Measurements from ENCODE around the gene COMP.

The COMP gene

GRCh38 chr19:18803550-18804138, 12.5 kb upstream of the COMP start:
- no peak for DNase-seq

GRCh38 chr19:18802354-18802753, 11.2 kb upstream of the COMP start:
- peak; percentile 18 for DNase-seq

DNA sequence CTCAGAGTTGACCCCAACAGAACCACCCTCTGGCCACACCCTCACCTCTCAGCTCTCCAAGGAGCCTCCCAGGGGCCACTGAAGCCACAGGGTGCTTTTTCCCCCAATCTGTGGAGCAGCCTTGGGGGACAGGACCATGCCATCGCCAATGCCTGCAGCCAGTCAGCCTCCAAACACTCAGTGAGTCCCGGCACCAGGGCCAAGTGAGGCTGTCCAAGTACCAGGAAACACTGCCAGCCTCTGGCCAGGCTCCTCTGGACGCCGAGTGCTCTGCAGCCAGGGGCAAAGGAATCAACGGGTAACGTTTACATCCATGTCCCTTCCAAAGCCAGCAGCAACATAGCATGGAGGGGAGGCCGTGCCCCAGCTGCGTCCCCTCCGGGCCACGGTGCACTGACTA, 9.5 kb upstream of the COMP start:
- DNase-seq = peak; percentile 19

GRCh38 chr19:18800079-18800478, 9.0 kb upstream of the COMP start:
- DNase-seq = no peak

DNA sequence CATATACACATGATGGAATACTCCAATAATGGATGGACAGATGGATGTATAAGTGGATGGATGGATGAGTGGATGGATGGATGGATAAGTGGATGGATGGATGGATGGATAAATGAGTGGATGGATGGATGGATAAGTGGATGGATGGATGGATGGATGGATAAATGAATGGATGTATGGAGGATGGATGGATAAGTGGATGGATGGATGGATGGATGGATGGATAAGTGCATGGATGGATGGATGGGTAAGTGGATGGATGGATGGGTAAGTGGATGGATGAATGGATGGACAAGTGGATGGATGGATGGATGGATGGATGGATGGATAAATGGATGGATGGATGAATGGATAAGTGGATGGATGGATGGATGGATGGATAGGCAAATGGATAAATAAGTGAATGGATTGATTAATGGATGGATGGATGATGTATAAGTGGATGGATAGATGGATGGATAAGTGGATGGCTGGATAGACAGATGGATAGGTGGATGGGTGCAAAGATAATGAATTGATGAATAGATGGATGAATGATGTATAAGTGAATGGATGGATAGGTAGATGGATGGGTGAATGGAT, 8.4 kb upstream of the COMP start:
- no peak for DNase-seq

DNA sequence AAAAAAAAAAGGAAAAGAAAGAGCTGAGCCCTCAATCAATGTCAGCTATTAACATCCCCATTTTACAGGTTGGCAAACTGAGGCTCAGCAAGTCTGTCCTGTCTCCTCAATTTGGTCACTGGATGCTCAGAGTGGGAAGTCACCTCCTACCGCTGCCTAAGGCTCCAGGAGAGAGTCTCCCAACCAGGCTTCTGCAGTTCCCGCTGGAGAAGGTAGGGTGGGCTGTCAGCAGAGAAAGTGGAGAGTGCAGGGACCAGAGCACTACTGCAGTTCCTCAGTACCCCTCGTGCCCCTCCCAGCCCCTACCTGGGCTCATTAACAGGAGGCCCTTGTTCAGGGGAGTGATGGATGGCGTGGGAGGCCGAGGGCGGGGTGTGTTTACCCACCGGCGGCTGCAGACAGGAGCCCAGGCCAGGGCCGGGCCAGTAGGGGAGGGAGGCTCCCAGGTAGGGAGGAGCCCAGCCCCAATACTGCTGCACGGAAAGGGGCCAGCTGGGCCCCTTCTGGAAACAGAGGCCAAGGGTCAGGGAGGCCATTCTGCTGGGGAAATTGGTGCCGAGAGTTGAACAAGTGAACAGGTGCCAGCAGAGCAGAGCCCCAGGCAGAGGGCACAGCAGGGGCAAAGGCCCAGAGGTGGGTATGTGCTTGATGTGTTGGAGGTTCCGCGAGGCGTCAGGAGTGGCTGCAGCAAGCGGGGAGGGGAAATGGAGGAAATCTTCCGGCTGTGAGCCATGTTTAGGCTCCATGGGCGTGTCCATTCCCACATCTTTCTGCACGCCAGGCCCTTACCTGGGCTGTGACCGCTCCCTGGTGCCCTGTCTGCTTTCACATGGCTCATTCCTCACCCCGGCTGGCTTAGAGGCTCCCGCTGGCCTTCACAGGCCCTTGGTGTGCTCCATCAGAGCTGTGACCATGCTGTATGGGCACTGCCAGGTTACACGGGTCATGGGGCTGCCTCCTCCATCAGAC, 7.6 kb upstream of the COMP start:
- DNase-seq = peak; percentile 32

- DNase-seq = peak; percentile 18
Measured at GRCh38 chr19:18796239-18796638, 5.1 kb upstream of the COMP start.

DNA sequence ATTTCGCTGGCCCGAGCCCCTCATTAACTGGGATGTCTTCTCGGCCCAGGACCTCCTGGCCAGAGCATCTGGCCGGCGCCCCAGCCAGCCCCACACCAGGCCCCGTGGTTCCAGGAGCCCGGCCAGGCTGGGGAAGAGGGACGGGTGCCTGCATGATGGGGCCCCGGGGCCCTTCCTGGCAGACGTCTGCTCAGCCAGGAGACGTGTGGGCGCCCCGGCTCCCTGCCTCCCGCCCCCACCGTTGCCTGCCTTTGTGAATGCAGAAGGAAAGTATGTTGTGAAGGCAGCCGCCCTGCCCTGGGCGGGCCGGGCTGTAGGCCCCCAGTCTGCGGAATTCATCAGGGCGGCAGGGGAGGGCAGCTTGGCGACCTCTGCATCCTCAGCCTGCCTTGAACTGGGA, 4.4 kb upstream of the COMP start:
- DNase-seq = peak; percentile 15

GRCh38 chr19:18794692-18795091, 3.6 kb upstream of the COMP start:
- no peak for DNase-seq

DNA sequence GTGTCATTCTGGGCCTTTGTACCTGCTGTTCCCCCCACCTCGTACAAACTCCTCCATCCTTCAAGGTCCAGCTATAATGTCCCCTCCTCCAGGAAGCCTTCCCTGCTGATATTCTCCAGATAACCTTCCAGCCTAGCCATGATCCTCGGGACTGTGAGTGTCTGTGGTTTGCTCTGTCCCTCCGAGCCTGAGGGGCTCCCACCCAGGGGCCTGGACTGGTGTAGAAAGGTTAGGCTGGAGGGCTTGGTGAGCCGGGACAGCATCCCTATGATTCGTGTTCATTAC, 2.9 kb upstream of the COMP start:
- DNase-seq = no peak

DNA sequence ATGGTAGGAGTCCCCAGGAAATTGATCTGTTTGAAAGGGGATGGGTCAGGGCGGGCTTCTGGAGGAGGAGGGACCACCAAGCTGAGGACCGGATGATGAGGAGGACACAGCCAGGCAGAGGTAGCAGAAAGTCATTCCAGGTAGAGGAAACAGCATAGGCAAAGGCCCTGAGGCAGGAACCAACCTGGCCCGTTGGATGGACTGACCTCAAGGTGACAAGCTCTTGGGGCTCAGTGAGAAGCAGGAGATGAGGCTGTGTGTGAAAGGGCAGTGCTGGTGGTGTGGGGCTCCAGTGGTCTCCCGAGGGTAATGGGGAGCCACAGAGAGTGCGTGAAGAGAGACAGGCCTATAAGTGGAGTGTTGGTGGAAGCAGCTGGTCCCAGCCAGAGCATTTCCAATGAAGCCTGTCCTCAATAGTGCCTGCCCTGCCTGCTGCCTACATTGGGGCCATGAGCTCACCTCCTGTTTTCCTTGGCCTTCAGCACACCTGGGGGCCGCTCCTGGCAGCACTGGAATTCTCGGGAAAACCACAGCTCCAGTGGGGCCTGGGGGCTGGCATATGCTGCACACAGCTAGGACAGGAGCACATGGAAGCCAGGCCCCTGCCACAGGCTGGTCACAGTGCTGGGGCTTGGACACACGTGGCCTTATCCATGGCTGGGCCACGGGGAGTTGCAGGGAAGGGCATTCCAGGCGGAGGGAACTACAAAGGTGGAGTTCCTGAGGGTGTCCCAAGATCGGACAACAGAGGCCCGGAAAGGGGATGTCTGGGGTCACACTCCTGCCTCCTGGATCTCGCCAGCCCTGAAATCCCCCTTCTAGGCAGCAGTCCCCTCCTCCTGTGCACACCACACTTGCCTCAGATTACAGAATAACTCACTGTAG, 2.3 kb upstream of the COMP start:
- peak; percentile 21 for DNase-seq

- DNase-seq = no peak
Measured at GRCh38 chr19:18792661-18793060, 1.6 kb upstream of the COMP start.

GRCh38 chr19:18791315-18791678, 192 bp upstream of the COMP start:
- DNase-seq = no peak

DNA sequence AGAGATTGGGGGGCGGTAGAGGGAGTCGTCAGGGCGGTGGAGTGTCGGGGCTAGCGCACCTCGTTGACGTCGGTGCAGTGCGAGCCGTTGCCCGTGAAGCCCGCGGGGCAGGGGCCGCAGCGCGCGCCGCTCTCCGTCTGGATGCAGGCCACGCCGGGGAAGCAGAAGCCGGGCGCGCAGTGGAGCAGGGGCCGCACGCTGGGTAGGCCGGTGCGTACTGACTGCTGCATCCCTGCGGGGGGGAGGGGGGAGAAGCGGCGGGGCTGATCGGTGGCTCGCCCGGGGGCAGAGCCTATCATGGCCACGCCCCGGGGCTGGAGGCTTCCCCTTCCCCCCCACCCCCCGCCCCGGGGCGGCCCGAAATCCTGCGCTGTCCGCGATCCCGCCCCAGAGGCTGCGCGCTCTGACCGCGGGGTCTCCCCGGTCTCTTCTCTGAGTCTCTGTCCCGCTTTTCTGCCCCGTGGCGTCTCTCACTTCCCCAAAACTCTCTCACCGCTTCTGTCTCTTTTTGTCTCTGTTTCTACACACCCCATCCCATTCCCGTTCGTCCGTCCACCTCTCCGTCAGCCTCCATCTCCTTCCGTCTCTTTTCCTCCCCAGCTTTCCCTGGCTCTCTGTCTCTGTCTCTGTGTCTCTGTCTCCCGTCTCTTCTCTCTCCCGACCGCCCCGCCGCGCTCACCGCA, 1.1 kb downstream of the COMP start:
- peak; percentile 33 for DNase-seq

DNA sequence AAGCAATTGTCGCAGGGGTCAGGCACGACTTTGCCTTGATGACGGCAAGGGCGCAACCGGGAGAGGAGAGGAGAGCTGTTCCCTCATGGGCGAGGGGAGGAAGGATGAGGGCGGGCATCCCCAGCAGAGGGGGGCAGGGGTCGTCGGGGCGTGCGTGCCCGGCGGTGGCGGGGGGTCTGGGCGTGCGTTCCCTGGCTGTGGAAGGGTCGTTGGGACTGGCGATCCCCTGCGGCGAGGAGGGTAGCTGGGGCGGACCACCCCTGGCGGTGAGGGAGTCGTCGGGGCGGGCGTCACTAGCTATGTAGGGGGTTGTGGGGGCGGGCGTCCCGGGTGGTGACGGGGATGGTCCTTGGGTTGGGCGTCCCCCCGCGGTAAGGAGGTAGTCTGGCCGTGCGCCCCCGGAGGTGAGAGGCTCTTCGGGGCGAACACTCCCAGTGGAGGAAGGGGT, 1.7 kb downstream of the COMP start:
- DNase-seq = no peak

GRCh38 chr19:18788529-18789421, 2.3 kb downstream of the COMP start:
- no peak for DNase-seq

DNA sequence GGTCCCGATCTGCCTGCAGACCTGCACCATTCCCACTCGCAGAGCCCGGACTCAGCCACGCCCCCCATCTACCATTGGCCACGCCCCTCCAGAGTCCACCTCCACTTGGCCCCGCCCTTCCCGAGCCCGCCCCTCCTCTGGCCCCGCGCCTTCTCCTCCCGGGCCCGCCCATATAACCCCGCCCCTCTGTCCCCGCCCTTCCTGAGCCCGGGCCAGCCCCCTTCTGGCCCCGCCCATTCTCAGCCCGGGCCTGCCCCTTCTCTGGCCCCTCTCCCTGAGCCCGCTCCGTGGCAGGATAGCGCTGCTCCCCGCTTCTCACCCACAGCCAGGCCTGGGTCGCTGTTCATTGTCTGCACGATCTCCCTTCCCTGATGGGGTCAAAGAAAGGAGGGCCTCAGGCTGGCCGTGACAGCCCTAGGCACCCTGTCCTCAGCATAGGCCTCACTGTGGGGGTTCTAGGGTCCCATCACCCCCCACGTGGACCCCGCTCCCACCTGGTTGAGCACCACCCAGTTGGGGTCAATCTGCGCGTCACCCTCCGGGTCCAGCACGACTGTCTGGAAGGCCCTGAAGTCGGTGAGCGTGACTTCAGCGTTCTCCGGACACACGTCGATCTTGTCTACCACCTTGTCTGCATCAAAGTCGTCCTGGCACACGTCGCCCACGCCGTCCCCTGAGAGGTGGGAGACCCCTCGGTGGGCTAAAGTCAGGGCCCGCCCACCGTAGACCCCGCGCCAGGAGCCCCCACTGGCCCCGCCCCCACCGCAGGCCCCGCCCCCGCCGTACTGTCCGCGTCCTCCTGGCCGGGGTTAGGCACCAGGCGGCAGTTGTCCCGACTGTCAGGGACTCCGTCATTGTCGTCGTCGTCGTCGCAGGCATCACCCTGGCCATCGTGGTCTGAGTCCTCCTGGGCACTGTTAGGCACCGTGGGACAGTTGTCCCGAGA, 5.7 kb downstream of the COMP start:
- DNase-seq = peak; percentile 99

DNA sequence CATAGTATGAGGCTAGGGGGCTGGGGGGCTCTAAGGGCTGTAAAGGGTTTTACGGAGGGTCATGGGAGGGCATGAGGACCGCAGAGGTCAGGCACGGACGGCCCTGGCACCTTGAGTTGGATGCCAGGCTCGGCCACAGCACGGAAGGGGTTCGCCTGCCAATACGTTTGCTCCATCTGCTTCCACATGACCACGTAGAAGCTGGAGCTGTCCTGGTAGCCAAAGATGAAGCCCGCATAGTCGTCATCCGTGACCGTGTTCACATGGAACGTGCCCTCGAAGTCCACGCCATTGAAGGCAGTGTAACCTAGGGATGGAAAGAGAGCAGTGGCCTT, 6.4 kb downstream of the COMP start:
- no peak for DNase-seq

DNA sequence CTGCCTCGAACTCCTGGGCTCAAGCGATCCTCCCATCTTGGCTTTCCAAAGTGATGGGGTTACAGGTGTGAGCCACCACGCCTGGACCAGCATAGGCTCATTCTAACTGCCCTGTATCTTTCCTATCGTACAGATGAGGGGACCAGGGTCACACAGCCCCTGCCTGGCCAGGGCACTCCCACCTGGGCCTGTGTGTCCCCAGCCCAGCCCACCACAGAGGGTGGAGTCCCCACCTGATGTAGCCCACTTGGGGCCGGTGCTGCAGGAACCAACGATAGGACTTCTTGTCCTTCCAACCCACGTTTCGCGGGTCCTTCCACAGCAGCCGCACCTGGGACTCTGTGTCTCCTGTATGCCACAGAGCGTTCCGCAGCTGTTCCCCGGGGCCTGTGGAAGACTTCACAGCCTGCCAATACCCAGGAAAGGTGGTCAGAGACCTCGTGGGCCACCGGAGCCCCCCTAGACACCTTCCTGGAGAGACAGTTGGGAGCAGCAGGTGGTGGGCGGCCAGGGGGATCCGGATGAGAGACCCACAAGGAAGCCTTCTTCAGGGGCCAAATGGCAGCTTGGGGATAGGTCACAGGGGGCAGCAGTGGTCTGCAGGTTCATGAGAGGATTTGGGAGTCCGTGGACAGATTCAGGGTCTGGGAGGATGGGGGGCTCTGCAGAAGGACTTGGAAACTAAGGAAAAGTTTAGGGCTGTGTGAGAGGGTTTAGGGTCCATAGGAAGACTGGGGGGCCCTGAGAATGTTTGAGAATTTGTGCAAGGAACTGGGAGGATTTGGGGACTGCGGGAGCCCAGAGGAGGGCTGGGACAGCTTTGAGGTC, 6.9 kb downstream of the COMP start:
- no peak for DNase-seq
